Liver (tissue), 3 donors: ENCODE data around the gene MANF.

Source experiments
- CTCF ChIP-seq: fragments of 150-350 bp; IDR thresholded peaks from 2 replicates; pipeline ENCODE4 v1.5.1; 2017; ENCODE audit warnings: improper control_type of control experiment, low read depth, low read length; ENCODE audit not compliant: missing input control
- EGR1 ChIP-seq, 2 donors: IDR thresholded peaks; 2 replicates each; pipeline ENCODE4 v1.6.1; 2016 to 2018; ENCODE audit warnings: antibody characterized with exemption in 2 of 2, low read depth in 2 of 2
- FOXA1 ChIP-seq: IDR thresholded peaks from 2 replicates; pipeline ENCODE4 v1.6.1; 2016; ENCODE audit warnings: antibody characterized with exemption
- GABPA ChIP-seq, 2 donors: IDR thresholded peaks in 1 of 2; conservative IDR thresholded peaks in 1 of 2; 2 replicates each; pipeline ENCODE4 v1.6.1; 2016; ENCODE audit warnings: antibody characterized with exemption in 2 of 2, mild to moderate bottlenecking in 1 of 2, moderate library complexity in 1 of 2
- HNF4A ChIP-seq, 2 donors: conservative IDR thresholded peaks; 2 replicates each; pipeline ENCODE4 v1.6.1; 2016; ENCODE audit warnings: antibody characterized with exemption in 2 of 2, mild to moderate bottlenecking in 2 of 2
- HNF4G ChIP-seq: IDR thresholded peaks from 2 replicates; pipeline ENCODE4 v1.6.1; 2016; ENCODE audit warnings: antibody characterized with exemption
- RAD21 ChIP-seq, 2 donors: IDR thresholded peaks; 2 replicates each; pipeline ENCODE4 v1.6.1; 2016; ENCODE audit warnings: antibody characterized with exemption in 2 of 2, mild to moderate bottlenecking in 2 of 2
- REST ChIP-seq: IDR thresholded peaks from 2 replicates; pipeline ENCODE4 v1.6.1; 2016; ENCODE audit warnings: antibody characterized with exemption, mild to moderate bottlenecking
- RXRA ChIP-seq, 2 donors: IDR thresholded peaks; 2 replicates each; pipeline ENCODE4 v1.6.1; 2017 to 2018; ENCODE audit warnings: antibody characterized with exemption in 2 of 2, mild to moderate bottlenecking in 1 of 2
- TAF1 ChIP-seq: conservative IDR thresholded peaks from 2 replicates; pipeline ENCODE4 v1.6.1; 2016; ENCODE audit warnings: antibody characterized with exemption, mild to moderate bottlenecking
- donor health status: healthy.
- donor health status: healthy.

- TF ChIP-seq CTCF, result no peak
- no peak for TF ChIP-seq RAD21 (IDR thresholded peaks at IDR 0.05)
- TF ChIP-seq GABPA (IDR thresholded peaks at IDR 0.05 in 1 of 2, conservative IDR thresholded peaks at IDR 0.05 in 1 of 2), result no peak
- TF ChIP-seq TAF1, result no peak
- TF ChIP-seq REST, result no peak
- no peak for TF ChIP-seq HNF4A (conservative IDR thresholded peaks at IDR 0.05)
- no peak for TF ChIP-seq FOXA1
- no peak for TF ChIP-seq HNF4G
- TF ChIP-seq EGR1 (IDR thresholded peaks at IDR 0.05; ENCODE audit: low read depth in 2 of 2), result no peak
- TF ChIP-seq RXRA (IDR thresholded peaks at IDR 0.05), result no peak
Measured at GRCh38 chr3:51398595-51399310, 13.7 kb downstream of the MANF start.
